Stomach (tissue), 4 donors: Measurements from ENCODE around the gene TENT4B.

Experiments
- EP300 ChIP-seq: sonication (generic); formaldehyde crosslinking; IDR thresholded peaks from one replicate; pipeline ENCODE4 v1.6.1; 2017; ENCODE audit warnings: antibody characterized with exemption
- POLR2A ChIP-seq, 4 donors: fragments of 450-650 bp; IDR thresholded peaks; one replicate each; pipeline ENCODE4 v1.6.1; 2016; ENCODE audit warnings: antibody characterized with exemption in 4 of 4, control low read depth in 2 of 4, mild to moderate bottlenecking in 1 of 4, moderate library complexity in 1 of 4
- TF ChIP-seq, protein P1 (sequence below), 7 experiments: fragments of 450-650 bp in 4 of 7; fragments of 200-600 bp in 3 of 7; sonication (generic) in 3 of 7; IDR thresholded peaks; one replicate each; pipeline ENCODE4 v1.5.1; 2016 to 2019; ENCODE audit warnings: antibody characterized with exemption in 7 of 7, control low read depth in 2 of 7, mild to moderate bottlenecking in 1 of 7

DNA sequence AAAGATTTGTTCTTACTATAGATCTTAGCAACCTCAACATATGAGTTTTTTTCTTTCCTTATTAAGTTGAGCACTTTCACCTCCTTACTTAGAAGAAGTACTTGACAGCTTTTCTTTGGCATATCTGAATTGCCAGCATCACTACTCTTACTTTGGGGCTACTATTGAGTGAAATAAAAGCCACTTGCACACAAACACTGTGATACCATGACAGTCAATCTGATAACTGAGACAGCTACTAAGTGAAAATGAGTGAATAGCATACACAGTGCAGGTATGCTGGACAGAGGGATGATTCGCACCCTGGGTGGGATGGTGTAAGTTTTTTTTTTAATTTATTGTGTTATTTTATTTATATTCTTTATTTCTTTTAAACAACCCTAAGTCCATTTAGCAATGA lies 13.5 kb upstream of the TENT4B start:
- TF ChIP-seq, protein P1, sequence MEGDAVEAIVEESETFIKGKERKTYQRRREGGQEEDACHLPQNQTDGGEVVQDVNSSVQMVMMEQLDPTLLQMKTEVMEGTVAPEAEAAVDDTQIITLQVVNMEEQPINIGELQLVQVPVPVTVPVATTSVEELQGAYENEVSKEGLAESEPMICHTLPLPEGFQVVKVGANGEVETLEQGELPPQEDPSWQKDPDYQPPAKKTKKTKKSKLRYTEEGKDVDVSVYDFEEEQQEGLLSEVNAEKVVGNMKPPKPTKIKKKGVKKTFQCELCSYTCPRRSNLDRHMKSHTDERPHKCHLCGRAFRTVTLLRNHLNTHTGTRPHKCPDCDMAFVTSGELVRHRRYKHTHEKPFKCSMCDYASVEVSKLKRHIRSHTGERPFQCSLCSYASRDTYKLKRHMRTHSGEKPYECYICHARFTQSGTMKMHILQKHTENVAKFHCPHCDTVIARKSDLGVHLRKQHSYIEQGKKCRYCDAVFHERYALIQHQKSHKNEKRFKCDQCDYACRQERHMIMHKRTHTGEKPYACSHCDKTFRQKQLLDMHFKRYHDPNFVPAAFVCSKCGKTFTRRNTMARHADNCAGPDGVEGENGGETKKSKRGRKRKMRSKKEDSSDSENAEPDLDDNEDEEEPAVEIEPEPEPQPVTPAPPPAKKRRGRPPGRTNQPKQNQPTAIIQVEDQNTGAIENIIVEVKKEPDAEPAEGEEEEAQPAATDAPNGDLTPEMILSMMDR (IDR thresholded peaks at IDR 0.05), result no peak
- TF ChIP-seq EP300 (no peak), POLR2A (IDR thresholded peaks at IDR 0.05) (no peak)
